HG02763 (cell line): Measurements from ENCODE around the gene EWSR1.
"Not testable (repeated sequence)": the region's sequence is repeated elsewhere in the genome, so short reads cannot be mapped to it uniquely, and the experiment has no call there.

ENCODE experiments used
- ATAC-seq: cut with Tn5 transposase; IDR thresholded peaks from one replicate; pipeline ENCODE4 v1.9.1; 2021; ENCODE audit warnings: mild to moderate bottlenecking, moderate library complexity; ENCODE audit not compliant: unreplicated experiment

Gene EWSR1

DNA sequence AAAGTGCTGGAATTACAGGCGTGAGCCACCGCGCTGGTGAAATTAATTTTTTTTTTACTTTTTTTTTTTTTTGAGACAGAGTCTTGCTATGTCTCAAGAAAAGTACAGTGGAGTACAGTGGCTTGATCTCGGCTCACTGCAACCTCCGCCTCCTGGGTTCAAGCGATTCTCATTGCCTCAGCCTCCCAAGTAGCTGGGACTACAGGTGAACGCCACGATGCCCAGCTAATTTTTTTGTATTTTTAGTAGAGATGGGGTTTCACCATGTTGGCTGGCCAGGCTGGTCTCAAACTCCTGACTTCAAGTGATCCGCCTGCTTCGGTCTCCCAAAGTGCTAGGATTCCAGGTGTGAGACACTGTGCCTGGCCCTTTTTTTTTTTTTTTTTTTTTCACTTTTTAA, 20.2 kb upstream of the EWSR1 start:
- ATAC-seq, result not testable (repeated sequence)

- no peak for ATAC-seq
These were observed 16.8 kb upstream of the EWSR1 start for GRCh38 chr22:29251265-29251664.

DNA sequence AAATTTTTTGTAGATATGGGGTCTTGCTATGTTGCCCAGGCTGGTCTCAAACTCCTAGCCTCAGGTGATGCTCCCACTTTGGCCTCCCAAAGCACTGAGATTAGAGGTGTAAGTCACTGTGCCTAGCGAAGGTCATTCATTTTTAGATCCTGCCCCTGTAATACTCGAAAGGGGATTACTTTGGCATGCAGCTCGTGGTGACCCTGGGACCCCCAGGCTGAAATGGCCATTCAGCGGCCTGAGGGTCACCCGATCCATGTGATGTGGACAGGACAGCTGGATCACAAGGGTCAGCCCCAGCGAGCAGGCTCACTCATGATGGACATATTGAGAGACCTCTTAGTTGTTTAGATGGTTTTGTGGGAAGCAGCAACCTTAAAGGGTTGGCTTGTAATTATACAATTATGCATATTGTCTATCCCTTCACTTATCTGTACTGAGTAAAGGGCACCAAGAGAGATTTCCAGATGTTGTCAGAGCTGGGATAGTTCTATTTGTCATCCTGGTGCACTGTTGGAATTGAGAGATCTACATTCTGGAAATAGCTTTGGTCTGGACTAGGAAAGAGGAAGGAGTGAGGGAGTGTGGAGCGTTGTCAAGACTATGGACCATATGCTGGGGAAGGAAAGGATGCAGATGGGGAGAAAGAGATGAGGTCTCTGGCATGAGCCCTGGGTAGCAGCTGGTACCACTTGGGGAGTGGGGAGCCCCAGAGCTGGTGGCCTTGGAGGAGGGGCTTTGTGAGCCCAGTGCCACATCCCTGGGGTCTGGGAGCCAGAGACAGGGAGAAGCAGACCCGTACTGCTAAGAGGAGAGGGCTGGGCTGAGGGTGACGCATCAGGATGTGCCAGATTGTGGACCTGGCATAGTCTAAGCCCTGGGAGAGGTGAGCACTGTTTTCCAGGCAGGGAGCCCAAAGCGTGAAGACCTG, 15.8 kb upstream of the EWSR1 start:
- no peak for ATAC-seq

DNA sequence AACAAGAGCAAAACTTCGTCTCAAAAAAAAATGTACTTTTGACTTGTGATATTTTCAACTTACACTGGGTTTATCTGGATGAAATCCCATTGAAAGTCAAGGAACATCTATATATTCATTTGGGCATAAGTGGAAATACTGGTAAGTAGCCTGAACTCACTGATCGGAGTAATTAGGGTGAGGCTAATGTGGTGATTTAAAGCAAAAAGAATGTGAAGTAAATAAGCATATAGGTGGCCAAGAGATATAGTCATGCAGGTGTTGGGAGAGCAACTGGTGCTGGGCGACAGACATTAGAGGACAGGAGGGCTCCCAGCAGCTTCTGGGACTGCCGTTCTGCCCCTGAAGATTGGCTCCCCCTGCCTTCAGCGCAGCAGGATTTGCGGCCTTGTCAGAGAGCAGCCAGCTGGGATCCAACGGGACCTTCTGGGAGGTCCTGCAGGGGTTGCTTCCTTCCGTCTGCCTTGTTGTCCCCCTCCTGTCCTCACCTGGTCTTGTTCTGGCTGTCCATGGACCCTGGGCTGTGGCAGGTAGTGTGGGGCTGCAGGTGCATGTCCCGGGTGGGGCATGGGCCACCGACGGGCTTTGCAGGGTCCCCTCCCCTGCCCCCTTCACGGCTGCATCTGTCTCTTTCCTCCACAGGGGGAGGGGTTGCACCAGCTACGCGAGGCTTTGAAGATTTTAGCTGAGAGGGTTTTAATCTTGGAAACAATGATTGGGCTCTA, 14.3 kb upstream of the EWSR1 start:
- ATAC-seq, result no peak

GRCh38 chr22:29254286-29254660, 13.8 kb upstream of the EWSR1 start:
- ATAC-seq, result no peak

- no peak for ATAC-seq
These were observed 12.9 kb upstream of the EWSR1 start for GRCh38 chr22:29255064-29255621.

DNA sequence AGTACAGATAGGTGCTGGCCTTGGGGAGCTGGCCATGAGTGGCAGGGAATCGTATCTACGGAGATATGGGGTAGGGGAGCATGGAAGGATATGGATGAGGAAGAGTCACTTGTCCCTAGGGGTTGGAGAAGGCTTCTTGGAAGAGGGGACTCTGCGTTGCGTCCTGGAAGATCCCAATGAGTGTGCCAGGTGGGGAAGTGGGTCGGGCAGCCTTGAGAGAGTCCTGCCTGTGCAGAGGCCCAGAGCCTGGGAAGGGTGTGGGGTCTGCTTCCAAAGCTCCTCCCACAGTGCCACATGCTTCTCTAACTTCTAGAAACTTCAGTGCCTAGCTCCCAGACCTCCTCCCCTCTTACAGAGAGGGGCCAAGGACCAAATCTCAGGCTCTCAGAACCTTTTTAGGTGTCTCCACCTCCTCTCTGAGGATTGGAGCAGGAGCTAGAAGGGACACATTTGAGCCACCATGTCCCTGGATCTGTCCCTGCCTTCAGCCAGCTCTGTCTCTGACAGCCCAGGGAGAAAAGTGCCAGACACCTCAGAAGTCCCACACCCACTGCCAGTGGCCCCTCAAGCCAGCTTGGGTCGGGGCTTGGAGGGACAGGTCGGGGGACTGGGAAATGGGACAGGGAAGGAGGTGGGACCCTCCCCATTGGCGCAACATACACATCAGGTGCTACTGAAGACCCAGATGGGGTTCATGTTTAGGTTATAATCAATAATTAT, 11.3 kb upstream of the EWSR1 start:
- no peak for ATAC-seq

- ATAC-seq, result no peak
These were observed 10.3 kb upstream of the EWSR1 start for GRCh38 chr22:29257751-29258181.

DNA sequence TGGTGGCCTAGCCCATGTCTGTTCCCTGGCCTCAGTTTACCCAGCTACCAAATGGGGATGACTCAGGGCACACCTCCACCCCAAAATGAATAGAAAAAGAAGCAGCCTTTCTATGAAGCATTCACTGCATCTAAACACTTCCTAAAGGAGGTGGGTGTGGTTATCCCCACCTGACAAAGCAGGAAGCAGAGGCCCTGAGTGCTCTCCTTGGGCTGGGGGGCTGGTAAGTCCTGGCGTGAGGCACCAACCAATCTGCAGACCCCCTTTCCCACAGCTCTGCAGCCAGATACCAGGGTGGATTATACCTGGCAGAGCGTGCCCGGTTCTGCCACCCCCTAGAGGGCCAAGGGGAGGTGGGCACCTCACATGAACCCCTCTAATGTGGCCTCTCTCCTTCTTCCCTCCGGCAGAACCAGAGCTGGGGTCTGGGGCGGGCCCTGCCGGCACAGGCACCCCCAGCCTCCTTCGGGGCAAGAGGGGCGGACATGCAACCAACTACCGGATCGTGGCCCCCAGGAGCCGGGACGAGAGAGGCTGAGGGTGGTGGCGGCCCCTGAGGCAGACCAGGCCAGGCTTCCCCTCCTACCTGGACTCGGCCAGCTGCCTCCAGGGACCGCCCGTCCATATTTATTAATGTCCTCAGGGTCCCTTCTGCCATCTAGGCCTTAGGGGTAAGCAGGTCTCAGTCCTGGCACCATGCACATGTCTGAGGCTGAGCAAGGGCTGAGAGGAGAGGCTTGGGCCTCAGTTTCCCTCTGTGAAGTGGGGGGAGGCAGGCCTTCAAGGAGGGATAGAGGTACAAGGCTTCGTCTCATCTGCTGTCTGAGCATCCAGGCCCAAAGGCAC, 9.4 kb upstream of the EWSR1 start:
- no peak for ATAC-seq

DNA sequence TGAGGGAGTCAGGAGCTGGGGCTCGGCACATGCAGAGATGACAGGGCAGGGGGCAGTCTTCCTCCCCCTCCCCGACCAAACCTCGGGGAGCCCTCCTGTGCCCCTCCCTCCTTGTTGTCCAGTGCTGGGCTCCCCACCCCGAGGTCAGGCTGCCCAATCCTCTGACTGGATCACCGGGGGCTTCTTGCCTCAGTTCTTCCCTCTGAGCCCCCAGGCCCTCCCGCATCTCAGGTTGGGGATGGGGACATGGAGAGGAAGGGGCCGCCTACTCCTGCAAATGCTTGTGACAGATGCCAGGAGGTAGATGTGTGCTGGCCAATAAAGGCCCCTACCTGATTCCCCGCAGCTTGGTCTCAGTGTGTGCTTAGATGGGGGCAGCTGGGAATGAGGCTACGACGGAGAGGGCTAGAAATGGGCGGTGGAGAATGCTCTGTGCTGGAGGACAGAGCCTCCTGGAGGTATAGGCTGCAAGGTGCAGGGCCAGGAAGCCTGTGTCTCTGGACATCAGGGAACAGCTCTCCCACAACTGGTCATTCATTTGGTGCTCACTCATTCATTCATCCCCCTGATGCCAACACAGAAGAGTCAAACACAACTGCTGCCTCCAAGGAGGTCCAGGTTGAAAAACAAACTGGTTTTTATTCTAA, 8.7 kb upstream of the EWSR1 start:
- no peak for ATAC-seq

- ATAC-seq, result no peak
These were observed 8.0 kb upstream of the EWSR1 start for GRCh38 chr22:29260031-29260560.

DNA sequence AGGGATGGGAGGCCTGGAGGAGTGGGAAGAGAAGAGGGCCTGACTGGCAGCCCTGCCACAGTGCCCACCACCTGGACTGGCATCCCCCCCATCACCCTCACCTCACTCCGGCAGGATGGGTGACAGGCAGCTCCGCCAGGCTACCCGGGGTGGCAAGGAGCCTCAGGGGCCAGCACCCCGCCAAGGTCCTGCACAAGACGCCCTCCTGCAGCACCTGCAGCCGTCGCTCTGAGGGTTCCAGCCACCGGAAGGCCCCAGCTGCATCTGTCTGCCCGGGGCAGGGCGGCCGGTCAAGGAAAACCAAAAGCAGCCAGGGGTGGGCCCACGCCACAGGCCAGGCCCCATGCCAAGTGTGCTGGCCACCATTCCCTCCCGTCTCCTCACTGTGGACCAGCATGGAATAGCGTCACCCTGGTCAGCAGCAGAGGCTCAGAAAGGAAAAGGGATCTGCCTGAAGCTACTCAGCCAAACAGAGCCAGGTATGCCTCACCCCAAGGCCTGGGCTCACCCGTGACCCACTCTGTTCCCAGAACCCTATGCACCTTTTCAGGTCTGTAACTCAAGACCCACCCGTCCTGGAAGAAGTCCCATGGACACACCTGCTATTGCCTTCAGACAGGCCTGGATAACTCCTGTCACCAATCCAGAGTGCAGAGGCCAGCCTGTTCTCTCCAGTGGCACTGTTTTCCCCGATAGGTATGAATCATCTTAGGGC, 7.3 kb upstream of the EWSR1 start:
- no peak for ATAC-seq

GRCh38 chr22:29263791-29264276, 4.2 kb upstream of the EWSR1 start:
- ATAC-seq, result no peak

DNA sequence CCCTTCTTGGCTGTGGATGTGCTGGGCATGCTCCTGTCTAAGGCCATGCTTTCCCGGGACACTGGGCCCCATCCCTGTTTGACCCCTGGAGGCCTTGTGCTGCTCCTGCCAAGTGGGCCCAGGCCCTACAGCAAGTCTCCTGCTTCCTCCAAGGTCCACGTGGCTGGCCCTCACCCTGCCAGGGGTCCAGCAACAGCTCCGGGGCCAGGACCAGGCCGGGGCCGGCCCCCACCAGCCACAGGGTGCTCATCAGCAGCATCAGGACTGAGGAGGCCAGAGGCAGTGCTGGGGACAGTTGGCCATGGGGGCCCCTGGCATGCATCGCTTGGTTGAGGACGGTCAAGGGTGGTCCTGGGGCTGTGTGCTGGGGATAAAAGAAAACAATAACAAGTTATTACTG, 2.8 kb upstream of the EWSR1 start:
- ATAC-seq, result no peak

- no peak for ATAC-seq
These were observed 2.1 kb upstream of the EWSR1 start for GRCh38 chr22:29265929-29266328.

DNA sequence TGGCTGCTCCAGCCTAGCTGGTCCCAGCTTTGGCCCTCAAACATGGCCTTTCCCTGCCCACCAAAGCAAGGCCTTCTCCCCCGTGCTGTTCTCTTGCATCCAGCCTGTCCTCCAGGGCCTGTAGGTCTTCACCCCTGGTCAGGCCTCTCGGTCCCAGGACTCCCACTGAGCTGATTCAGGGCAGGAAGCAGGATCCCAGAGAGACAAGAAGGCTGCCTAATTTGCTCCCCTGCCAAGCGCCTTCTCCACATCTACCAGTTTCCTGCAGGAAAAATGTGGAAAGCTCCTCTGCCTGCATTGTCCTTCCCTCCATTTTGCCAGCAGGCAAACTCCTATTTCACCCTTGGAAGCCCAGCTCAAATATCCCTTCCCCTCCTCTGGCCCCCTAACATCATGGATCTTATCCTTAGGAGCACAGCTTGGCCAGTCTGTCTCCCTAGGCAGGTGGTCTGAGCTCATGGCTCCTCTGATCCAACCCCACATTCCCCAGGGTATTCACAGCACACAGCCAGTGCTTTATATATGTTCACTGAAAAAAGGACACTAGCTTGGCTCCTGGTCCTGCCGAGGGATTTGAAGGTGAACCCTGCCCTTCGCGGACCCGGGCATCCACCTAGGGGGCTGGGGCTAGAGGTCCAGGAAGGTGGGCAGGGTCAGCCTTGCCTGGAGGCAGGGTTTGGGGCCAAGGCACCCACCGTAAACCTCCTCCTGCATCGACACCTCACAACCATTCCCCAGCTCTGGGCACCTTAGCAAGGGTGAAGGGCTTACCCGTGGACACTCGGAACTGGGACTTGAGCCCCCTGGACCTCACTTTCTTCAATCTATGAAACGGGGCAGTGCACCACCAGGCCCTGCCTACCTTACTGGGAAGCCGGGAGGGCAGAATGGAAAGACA, 1.3 kb upstream of the EWSR1 start:
- ATAC-seq, result no peak

DNA sequence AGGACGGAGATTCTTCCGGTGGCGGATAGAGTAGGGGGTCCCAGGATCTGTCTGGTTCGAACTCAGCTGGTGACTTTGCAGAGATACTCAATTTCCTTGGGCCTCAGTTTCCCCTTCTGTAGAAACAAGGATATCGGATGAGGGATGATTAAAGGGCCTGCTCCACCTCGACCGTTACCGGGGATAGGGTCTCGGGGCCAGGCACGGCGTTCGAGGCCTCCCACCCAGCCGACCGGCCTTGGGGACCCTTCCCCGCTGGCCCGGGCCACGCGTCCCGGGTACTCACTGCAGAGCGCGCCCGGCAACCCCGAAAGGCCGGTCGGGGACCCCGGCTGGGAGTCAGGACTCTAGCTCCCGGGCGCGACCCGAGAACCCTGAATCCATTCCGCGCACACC, 608 bp upstream of the EWSR1 start:
- no peak for ATAC-seq
